Measurements from ENCODE around the gene ZNF804A.
"Not testable (repeated sequence)": the region's sequence is repeated elsewhere in the genome, so short reads cannot be mapped to it uniquely, and the experiment has no call there.

DNA sequence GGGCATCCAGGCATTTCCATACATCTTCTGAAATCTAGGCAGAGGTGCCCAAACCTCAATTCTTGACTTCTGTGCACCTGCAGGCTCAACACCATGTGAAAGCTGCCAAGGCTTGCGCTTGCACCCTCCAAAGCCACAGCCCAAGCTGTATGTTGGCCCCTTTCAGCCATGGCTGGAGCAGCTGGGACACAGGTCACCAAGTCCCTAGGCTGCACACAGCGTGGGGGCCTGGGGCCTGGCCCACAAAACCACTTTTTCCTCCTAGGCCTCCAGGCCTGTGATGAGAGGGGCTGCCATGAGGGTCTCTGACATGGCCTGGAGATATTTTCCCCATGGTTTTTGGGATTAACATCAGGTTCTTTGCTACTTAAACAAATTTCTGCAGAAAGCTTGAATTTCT lies 288.3 kb downstream of the ZNF804A start:
- not testable (repeated sequence) for TF ChIP-seq POLR2AphosphoS5 (IDR thresholded peaks at IDR 0.05; ENCODE audit: low read depth, low read length); BACH1 (IDR thresholded peaks at IDR 0.05; ENCODE audit: low read length); SP2 (IDR thresholded peaks at IDR 0.05; ENCODE audit: low read length); RAD21 (IDR thresholded peaks at IDR 0.05 in 1 of 2, conservative IDR thresholded peaks at IDR 0.05 in 1 of 2; ENCODE audit: low read depth in 2 of 2, low read length in 2 of 2); SRF (IDR thresholded peaks at IDR 0.05; ENCODE audit: low read depth, low read length)
- TF ChIP-seq, protein P1, sequence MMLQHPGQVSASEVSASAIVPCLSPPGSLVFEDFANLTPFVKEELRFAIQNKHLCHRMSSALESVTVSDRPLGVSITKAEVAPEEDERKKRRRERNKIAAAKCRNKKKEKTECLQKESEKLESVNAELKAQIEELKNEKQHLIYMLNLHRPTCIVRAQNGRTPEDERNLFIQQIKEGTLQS (IDR thresholded peaks at IDR 0.05; ENCODE audit: insufficient read depth, low read depth, low read length) = not testable (repeated sequence)
- TF ChIP-seq, protein P2, sequence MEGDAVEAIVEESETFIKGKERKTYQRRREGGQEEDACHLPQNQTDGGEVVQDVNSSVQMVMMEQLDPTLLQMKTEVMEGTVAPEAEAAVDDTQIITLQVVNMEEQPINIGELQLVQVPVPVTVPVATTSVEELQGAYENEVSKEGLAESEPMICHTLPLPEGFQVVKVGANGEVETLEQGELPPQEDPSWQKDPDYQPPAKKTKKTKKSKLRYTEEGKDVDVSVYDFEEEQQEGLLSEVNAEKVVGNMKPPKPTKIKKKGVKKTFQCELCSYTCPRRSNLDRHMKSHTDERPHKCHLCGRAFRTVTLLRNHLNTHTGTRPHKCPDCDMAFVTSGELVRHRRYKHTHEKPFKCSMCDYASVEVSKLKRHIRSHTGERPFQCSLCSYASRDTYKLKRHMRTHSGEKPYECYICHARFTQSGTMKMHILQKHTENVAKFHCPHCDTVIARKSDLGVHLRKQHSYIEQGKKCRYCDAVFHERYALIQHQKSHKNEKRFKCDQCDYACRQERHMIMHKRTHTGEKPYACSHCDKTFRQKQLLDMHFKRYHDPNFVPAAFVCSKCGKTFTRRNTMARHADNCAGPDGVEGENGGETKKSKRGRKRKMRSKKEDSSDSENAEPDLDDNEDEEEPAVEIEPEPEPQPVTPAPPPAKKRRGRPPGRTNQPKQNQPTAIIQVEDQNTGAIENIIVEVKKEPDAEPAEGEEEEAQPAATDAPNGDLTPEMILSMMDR (IDR thresholded peaks at IDR 0.05; ENCODE audit: control extremely low read depth in 1 of 3, insufficient read depth in 1 of 3, low read depth in 1 of 3, low read length in 3 of 3) = not testable (repeated sequence)

All from H1 (cell line).